ENCODE results near the gene MORN3.
"Not testable (repeated sequence)": the region's sequence is repeated elsewhere in the genome, so short reads cannot be mapped to it uniquely, and the experiment has no call there.

MORN3 gene

GRCh38 chr12:121689430-121689829 is 20.0 kb upstream of the MORN3 start:
- DNase-seq = no peak

- no peak for DNase-seq
Observed at GRCh38 chr12:121688966-121689365, 19.5 kb upstream of the MORN3 start.

GRCh38 chr12:121679661-121680197 is 10.3 kb upstream of the MORN3 start:
- DNase-seq = not testable (repeated sequence)

DNA sequence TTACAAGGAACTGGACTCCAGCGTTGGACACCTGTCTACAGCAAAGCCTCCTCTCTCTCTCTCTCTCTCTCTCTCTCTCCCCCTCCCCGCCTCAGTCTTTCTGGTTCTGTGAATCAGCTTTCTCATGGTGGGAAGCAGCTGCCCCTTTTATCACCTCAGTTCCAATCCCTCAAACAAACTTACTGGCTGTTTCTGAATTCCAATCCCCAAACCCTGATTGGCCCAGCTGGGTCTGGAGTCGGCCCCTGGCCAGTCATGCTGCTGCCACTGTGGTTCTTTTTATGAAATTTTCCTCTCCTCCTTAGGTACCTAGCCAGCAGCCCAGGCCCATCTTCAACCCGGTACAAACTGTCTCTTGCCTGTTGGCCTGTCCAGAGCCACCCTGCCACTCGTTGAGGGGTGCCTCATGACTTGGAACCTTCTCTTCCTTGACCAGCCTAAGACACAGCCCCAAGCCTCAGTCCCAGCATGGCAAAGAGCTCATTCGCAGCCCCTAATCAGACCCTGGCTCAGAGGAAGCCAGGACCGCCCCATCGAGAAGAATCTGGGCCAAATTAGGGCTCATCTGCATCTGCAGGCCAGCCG is 9.4 kb upstream of the MORN3 start:
- no peak for DNase-seq

DNA sequence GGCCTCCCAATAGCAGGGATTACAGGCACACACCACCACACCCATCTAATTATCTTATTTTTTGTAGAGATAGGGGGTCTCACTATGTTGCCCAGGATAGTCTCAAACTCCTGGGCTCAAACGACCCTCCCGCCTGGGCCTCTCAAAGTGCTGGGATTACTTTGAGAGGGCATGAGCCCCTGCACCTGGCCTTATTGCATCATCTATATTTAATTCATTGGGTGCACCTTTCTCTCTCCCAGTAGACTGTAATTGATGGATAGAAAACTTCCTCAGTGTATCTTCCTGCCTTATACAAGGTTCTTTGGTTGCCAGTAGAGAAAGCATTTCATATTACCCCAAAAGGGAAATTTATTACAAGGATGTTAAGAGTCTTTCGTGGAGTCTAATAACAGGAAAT is 8.9 kb upstream of the MORN3 start:
- DNase-seq = no peak

DNA sequence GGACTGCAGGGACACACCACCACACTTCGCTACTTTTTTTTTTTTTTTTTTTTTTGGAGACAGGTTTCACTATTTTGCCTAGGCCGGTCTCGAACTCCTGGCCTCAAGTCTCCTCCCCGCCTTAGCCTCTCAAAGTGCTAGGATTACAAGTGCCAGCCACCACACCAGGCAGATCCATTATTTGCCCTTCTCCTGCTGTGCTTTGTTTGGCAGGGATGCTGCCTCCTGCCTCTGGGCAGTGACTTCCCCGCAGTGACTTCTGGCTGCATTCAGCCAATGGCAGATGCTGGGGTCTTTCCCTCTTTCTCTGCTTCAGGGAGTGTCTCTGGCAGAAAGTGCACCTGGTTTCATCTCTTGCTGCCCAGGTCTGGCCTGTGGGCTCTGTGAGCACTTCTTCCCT is 6.7 kb upstream of the MORN3 start:
- DNase-seq = no peak

DNA sequence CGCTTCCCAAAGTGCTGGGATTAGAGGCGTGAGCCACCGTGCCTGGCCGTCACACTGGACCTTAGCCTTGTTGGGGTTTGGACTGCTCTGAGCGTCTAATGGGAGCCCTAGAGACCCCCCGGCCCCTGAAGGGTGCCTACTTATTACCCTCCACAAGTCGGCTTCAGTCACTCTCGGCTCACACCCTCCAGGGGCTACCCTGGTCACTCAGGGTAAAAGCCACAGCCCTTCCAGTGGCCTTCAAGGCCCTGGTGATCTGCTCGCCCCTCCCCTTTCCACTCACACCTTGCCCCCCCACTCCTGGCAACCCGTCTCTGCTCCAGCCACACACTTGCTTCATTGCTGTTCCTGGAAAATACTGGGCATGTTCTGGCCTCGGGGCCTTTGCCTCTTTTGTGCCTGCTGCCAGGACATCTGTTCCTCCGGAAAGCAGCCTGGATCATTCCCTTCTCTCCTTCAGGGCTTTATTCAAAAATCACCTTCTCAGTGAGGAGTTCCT is 3.6 kb upstream of the MORN3 start:
- no peak for DNase-seq

GRCh38 chr12:121668750-121669520 is 519 bp downstream of the MORN3 start:
- DNase-seq = peak in 1 of 2 donors; percentile 51

DNA sequence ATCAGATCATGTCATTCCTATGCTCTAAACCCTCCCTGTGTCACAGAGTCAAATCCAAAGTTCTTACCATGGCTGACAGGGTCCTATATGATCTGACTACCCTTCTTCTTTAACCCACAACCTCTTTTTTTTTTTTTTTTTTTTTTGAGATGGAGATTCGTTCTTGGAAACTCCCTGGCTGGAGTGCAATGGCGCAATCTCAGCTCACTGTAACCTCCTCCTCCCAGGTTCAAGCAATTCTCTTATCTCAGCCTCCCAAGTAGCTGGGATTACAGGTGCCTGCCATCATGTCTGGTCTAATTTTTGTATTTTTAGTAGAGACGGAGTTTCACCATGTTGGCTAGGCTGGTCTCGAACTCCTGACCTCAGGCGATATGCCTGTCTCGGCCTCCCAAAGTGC is 2.6 kb downstream of the MORN3 start:
- DNase-seq = peak in 1 of 2 donors; percentile 26

DNA sequence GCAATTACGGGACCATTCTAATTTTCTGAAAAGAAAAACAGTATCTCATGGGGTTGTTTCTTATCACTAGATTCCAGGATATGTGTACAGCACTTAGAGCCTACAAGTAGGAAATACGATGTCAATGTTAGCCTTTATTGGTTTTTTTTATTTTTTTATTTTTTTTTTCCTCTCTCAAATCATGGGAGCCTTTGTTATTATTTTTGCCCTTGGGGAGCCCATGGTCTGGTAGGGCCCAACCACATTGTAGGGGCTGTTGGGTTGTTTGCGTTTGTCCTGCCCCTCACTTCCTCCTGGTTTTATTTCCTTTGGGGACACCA is 5.9 kb downstream of the MORN3 start:
- DNase-seq = no peak

DNA sequence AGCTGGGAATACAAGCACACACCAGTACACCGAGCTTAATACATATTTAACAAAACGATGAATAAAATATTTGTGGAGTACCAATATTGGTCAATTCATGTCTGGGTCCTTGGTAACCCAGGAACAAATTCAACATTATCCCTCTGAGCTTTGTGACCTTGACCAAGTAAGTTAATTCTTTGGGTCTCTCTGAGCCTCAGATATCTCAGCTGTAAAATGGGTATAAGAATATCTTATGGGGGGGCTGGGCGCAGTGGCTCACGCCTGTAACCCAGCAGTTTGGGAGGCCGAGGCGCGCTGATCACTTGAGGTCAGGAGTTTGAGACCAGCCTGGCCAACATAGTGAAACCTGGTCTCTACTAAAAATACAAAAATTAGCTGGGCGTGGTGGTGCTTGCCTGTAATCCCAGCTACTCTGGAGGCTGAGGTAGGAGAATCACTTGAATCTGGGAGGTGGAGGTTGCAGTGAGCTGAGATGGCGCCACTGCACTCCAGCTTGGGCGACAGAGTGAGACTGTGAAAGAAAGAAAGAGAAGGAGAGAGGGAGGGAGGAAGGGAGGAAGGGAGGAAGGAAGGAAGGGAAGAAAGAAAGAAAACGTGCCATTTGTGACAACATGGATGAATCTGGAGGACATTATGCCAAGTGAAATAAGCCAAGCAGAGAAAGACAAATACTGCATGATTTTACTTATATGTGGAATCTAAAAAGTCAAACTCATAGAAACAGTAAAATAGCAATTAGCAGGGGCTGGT is 7.9 kb downstream of the MORN3 start:
- not testable (repeated sequence) for DNase-seq

- no peak for DNase-seq
Observed at GRCh38 chr12:121657305-121658008, 12.0 kb downstream of the MORN3 start.

- no peak for DNase-seq
Observed at GRCh38 chr12:121656122-121656521, 13.3 kb downstream of the MORN3 start.

- DNase-seq = no peak
Observed at GRCh38 chr12:121653999-121654398, 15.5 kb downstream of the MORN3 start.

DNA sequence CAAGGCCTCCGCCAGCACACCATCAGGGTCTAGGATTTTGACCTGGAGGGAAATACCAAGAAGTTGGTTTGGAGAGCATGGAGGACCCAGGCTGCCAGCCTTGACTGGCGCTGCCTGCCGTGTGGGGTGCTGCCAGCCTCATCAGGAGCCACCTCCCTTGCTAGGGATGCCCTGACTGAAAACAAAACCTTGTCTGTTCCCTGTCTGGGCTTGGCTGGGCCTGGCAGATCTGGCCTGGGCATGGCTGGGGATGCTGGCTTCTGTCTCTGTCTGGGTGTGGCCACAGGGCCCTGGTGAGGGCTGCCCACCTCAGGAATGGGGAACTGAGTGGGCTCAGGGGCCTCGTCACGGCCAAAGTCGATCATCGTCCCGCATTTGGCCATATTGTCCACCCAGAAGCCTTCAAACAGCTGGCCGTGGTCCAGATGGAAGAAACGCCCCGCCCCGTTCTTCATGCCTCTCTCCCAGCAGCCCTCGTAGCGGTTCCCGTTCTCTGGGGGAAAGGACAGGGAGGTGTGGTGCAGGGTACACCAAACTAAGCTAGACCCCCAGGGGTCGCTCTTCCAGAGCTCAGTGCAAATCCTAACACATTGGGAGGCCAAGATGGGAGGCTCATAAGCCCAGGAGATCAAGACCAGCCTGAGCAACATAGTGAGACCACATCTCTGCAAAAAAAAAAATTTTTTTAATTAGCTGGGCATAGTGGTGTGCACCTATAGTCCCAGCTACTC is 16.5 kb downstream of the MORN3 start:
- no peak for DNase-seq

DNA sequence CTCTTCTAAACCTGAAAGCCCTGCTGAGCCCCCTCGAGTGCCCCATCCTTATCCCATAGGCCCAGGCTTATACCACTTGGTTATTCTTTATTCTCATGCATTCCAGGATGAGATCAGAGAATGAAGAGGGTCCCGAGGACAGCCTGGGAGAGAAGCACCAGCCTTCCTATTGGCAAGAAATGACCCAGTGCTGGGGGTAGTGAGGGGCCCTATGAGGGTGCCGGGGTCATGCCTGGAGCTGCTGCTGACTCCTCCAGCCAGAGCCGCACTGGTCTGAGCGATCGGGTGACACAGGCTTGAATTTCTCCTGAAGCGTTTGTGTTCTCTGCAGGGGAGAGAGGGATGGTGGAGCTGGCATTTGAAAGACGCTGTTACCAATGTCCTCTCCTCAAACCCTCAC is 18.1 kb downstream of the MORN3 start:
- no peak for DNase-seq

DNA sequence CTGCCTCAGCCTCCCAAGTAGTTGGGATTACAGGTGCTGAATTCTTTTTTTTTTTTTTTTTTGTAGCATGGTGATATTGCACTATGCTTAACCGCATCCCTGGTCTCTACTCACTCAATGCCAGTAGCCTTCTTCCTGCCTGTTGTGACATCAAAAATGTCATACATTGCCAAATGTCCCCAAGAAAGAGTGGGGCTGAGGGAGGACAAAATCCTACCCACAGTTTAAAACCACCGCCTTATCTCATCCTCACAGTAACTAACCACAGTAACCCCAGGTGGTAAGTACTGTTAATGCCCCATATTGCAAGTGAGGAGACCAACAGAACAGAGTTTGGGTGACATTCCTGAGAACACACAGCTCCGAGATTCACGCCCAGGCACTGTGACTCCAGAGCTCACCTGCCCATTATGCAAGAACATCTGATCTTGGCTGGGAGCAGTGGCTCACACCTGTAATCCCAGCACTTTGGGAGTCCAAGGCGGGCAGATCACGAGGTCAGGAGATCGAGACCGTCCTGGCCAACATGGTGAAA is 19.6 kb downstream of the MORN3 start:
- peak; percentile 60 to 65 for DNase-seq

DNA sequence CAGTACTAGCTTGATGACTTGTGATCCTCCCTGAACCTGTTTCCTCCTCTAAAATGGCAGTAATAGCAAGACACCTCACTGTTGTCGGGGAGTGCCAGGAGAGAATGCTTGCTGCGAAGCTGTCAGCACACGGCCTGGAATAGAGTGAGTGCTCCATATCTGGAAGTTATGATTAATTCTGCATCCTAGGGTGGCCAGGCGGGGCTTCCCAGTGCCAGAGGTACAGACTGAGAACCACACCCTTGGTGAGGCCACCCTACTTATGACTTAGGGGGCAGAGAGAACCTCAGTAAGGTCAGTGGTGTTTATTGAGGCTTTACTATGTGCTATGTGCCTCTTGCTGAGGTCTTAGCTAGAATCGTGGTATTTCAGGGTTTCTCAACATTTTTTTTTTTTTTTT is 20.1 kb downstream of the MORN3 start:
- no peak for DNase-seq

DNA sequence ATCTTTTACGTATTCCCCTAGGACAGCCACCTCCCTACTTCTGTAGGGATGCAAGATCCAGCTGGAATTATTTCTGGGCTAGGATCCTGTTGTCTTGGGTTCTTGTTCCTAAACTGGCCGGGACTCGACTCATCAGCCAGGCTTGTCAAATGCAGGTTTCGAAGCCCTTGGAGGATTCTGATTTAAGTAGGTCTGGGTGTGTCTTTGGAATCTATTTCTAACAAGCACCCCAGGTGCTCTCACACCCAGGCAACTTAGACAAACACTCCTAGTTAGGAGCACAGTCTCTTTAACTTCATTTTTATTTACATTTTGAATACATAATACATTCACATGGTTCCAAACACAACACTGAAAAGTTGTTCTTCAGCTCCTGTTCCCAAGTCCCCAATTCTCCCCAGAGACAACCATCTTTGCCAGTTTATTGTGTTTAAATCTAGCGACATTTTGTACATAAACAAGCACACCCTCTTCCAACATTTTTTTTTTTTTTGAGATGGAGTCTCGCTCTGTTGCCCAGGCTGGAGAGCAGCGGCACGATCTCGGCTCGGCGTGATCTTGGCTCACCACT is 20.9 kb downstream of the MORN3 start:
- DNase-seq = no peak

DNA sequence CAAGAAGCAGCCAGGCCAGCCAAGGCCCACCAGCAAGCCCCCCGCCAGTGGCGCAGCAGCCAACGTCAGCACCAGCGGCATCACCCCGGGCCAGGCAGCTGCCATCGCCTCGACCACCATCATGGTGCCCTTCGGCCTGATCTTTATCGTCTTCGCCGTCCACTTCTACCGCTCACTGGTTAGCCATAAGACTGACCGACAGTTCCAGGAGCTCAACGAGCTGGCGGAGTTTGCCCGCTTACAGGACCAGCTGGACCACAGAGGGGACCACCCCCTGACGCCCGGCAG is 28.2 kb downstream of the MORN3 start:
- no peak for DNase-seq

GRCh38 chr12:121638298-121639202 is 30.9 kb downstream of the MORN3 start:
- no peak for DNase-seq

Data from inflammatory macrophage treated with lipopolysaccharide for 1 hour (primary cell).